ENCODE data around the gene SLC25A53. TPM values are rescaled to one million over a fixed set of nuclear protein-coding genes. Genes with fewer than 3 reads are reported as not detected.

SLC25A53 gene
- total and polyA plus RNA-seq, 2 of the 13 experiments (the other 11 are each of a cell fraction or from before 2014, with no cell fraction given): 3.4 to 4.5 TPM

DNA sequence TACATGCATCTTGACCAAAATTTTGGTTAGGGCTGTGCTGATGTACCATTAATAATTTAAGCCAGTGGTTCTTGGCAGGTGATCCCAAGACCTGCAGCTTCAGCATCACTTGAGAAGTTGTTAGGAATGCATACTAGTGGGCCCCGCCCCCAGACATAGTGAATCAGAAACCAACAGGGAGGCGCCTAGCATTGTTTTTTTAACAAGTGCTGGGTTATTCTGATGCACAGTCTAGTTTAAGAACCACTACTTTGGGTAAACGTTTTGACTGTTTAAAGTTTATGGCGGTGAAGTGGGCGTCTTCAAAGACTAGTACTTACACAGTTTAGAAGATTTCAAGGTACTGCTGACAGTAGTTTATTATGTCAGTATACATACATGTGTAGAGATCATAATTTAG, 33.0 kb upstream of the SLC25A53 start:
- 100% methylated on average over 2 of the region's 5 CpGs for WGBS (ENCODE audit: low lambda C conversion rate)
- Histone ChIP-seq H2AFZ (ENCODE audit: low read length) (no peak overlapping the region), H3K9ac (ENCODE audit: insufficient read depth, low read depth, low read length) (no peak overlapping the region), H4K20me1 (ENCODE audit: insufficient read depth, low read length) (no peaks in the 10 kb centered on the region), H3K4me1 (ENCODE audit: insufficient read depth, low read length) (no peaks in the 10 kb centered on the region), H3K36me3 (replicated peaks in 1 of 2; ENCODE audit: control insufficient read depth in 1 of 2, insufficient read depth in 2 of 2, low read length in 2 of 2) (peaks cover 1 to 20% of the 10 kb centered on the region in 2 experiments; a peak in 3 of 5 replicates), H3K4me2 (ENCODE audit: low read depth, low read length) (no peak overlapping the region), H3K4me3 (replicated peaks in 1 of 3; ENCODE audit: insufficient read depth in 1 of 3, low read depth in 2 of 3, low read length in 3 of 3) (no peak overlapping the region), H3K27ac (ENCODE audit: extremely low read length, insufficient read depth, low read length) (no peak overlapping the region), H3K79me2 (ENCODE audit: insufficient read depth, low read length) (no peaks in the 10 kb centered on the region), H3K9me3 (ENCODE audit: low read length) (no peaks in the 10 kb centered on the region), H3K27me3 (ENCODE audit: control insufficient read depth in 1 of 2, insufficient read depth in 2 of 2, low read length in 2 of 2) (no peaks in the 10 kb centered on the region)
- ATAC-seq: no peak
- DNase-seq (ENCODE audit: low spot score): no peak
- BruUV-seq (replicated peaks): no TSS peak
- in situ Hi-C loops (cut with HindIII; ENCODE audit: extremely low pct_ligation_motif_present, low pct_unique_long_range_greater_than_20kb): no loop called here
- ChIA-PET POLR2A (no interaction called here), CTCF (ENCODE audit: low intra/inter-chr PET ratio, low total read pairs) (no interaction called here)
- TF ChIP-seq DPF2 (CRISPR knock-in tag; IDR thresholded peaks at IDR 0.05; ENCODE audit: borderline replicate concordance, low read depth) (no peak), ZFP1 (CRISPR knock-in tag; IDR thresholded peaks at IDR 0.05) (no peak), SP140L (CRISPR knock-in tag; IDR thresholded peaks at IDR 0.05; ENCODE audit: borderline replicate concordance) (no peak), CBFB (CRISPR knock-in tag; IDR thresholded peaks at IDR 0.05) (no peak), ZNF282 (IDR thresholded peaks at IDR 0.05; ENCODE audit: partially characterized antibody) (no peak), IKZF1 (IDR thresholded peaks at IDR 0.05) (no peak), ZSCAN9 (CRISPR knock-in tag; IDR thresholded peaks at IDR 0.05; ENCODE audit: borderline replicate concordance) (no peak)
- TF ChIP-seq, protein P1, sequence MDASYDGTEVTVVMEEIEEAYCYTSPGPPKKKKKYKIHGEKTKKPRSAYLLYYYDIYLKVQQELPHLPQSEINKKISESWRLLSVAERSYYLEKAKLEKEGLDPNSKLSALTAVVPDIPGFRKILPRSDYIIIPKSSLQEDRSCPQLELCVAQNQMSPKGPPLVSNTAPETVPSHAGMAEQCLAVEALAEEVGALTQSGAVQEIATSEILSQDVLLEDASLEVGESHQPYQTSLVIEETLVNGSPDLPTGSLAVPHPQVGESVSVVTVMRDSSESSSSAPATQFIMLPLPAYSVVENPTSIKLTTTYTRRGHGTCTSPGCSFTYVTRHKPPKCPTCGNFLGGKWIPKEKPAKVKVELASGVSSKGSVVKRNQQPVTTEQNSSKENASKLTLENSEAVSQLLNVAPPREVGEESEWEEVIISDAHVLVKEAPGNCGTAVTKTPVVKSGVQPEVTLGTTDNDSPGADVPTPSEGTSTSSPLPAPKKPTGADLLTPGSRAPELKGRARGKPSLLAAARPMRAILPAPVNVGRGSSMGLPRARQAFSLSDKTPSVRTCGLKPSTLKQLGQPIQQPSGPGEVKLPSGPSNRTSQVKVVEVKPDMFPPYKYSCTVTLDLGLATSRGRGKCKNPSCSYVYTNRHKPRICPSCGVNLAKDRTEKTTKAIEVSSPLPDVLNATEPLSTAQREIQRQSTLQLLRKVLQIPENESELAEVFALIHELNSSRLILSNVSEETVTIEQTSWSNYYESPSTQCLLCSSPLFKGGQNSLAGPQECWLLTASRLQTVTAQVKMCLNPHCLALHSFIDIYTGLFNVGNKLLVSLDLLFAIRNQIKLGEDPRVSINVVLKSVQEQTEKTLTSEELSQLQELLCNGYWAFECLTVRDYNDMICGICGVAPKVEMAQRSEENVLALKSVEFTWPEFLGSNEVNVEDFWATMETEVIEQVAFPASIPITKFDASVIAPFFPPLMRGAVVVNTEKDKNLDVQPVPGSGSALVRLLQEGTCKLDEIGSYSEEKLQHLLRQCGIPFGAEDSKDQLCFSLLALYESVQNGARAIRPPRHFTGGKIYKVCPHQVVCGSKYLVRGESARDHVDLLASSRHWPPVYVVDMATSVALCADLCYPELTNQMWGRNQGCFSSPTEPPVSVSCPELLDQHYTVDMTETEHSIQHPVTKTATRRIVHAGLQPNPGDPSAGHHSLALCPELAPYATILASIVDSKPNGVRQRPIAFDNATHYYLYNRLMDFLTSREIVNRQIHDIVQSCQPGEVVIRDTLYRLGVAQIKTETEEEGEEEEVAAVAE (CRISPR knock-in tag; IDR thresholded peaks at IDR 0.05; ENCODE audit: borderline replicate concordance): no peak
- TF ChIP-seq, protein P2, sequence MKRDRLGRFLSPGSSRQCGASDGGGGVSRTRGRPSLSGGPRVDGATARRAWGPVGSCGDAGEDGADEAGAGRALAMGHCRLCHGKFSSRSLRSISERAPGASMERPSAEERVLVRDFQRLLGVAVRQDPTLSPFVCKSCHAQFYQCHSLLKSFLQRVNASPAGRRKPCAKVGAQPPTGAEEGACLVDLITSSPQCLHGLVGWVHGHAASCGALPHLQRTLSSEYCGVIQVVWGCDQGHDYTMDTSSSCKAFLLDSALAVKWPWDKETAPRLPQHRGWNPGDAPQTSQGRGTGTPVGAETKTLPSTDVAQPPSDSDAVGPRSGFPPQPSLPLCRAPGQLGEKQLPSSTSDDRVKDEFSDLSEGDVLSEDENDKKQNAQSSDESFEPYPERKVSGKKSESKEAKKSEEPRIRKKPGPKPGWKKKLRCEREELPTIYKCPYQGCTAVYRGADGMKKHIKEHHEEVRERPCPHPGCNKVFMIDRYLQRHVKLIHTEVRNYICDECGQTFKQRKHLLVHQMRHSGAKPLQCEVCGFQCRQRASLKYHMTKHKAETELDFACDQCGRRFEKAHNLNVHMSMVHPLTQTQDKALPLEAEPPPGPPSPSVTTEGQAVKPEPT (CRISPR knock-in tag; IDR thresholded peaks at IDR 0.05; ENCODE audit: low read depth): no peak
- no peak for FAIRE-seq
- intact Hi-C loops (cut with micrococcal nuclease; ENCODE audit: unreplicated experiment): no loop called here
